OCI-LY7 (cell line): ENCODE results near the gene CRIP3. TPM values are rescaled to one million over a fixed set of nuclear protein-coding genes. Genes with fewer than 3 reads are reported as not detected.

Experiments
- BruUV-seq: library from RNA; stranded (reverse); fragments of 400-500 nt; replicated peaks from 2 replicates; lab custom pipeline; 2021; lab: Mats Ljungman, UMichigan
- CTCF ChIA-PET: fragments of 300-600 bp; sonication (Branson Sonifier 250); formaldehyde crosslinking; loops from one replicate; lab custom pipeline; 2022; ENCODE audit warnings: antibody characterized with exemption; ENCODE audit not compliant: unreplicated experiment; lab: Charles Lee
- POLR2A ChIA-PET: fragments of 300-600 bp; sonication (Branson Sonifier 250); formaldehyde crosslinking; loops from one replicate; lab custom pipeline; 2022; ENCODE audit warnings: antibody characterized with exemption; lab: Charles Lee
- DNase-seq: peaks from one replicate; pipeline ENCODE4 v3.0.0-alpha.2; 2015; ENCODE audit warnings: low spot score
- H2AFZ ChIP-seq: fragments of 200-600 bp; sonication (generic), shearing (Covaris generic); 2 replicates; pipeline ENCODE4 v1.6.1; 2014; ENCODE audit warnings: mild to moderate bottlenecking, antibody characterized with exemption, low read length, moderate library complexity
- H3K27ac ChIP-seq: fragments of 200-600 bp; sonication (generic); 2 replicates; pipeline ENCODE4 v1.5.1; 2014; ENCODE audit warnings: mixed run types, low read depth, mild to moderate bottlenecking, moderate library complexity, low read length, inconsistent platforms; ENCODE audit not compliant: poor library complexity, severe bottlenecking
- H3K36me3 ChIP-seq: fragments of 200-600 bp; sonication (generic); 2 replicates; pipeline ENCODE4 v1.6.1; 2014; ENCODE audit warnings: mild to moderate bottlenecking, antibody characterized with exemption, low read length, moderate library complexity, mixed read lengths; ENCODE audit not compliant: insufficient read depth
- H3K4me1 ChIP-seq: fragments of 200-600 bp; sonication (generic); 2 replicates; pipeline ENCODE4 v1.5.1; 2014; ENCODE audit warnings: mild to moderate bottlenecking, low read length; ENCODE audit not compliant: insufficient read depth, poor library complexity, severe bottlenecking
- H3K4me2 ChIP-seq: fragments of 200-600 bp; sonication (generic); 2 replicates; pipeline ENCODE4 v1.6.1; 2014; ENCODE audit warnings: mild to moderate bottlenecking, low read length
- H3K4me3 ChIP-seq: fragments of 200-600 bp; sonication (generic); 2 replicates; pipeline ENCODE4 v1.5.1; 2014; ENCODE audit warnings: mild to moderate bottlenecking, low read depth, low read length; ENCODE audit not compliant: poor library complexity, severe bottlenecking
- H3K79me2 ChIP-seq: fragments of 200-600 bp; sonication (generic); 2 replicates; pipeline ENCODE4 v1.6.1; 2016; ENCODE audit warnings: low read depth, mild to moderate bottlenecking, low read length, moderate library complexity, mixed read lengths; ENCODE audit not compliant: insufficient read depth
- H3K9me2 ChIP-seq: fragments of 200-600 bp; sonication (generic); 2 replicates; pipeline ENCODE4 v1.6.1; 2016; ENCODE audit warnings: mild to moderate bottlenecking, low read length, mixed read lengths; ENCODE audit not compliant: insufficient read depth
- H3K9me3 ChIP-seq: fragments of 200-600 bp; sonication (generic); 2 replicates; pipeline ENCODE4 v1.6.1; 2014; ENCODE audit warnings: mild to moderate bottlenecking, mixed run types, low read length, mixed read lengths
- H4K20me1 ChIP-seq: fragments of 200-600 bp; sonication (generic); 2 replicates; pipeline ENCODE4 v1.6.1; 2014; ENCODE audit warnings: mild to moderate bottlenecking, antibody characterized with exemption, low read length, moderate library complexity, mixed read lengths; ENCODE audit not compliant: insufficient read depth
- CTCF ChIP-seq: fragments of 200-600 bp; sonication (generic); conservative IDR thresholded peaks from 2 replicates; pipeline ENCODE4 v1.5.1; 2014; ENCODE audit warnings: mild to moderate bottlenecking, antibody characterized with exemption, low read length, moderate library complexity, mixed read lengths
- EZH2phosphoT487 ChIP-seq: fragments of 200-600 bp; sonication (generic); IDR thresholded peaks from 2 replicates; pipeline ENCODE4 v1.6.1; 2018; ENCODE audit warnings: low read depth, borderline replicate concordance, mild to moderate bottlenecking, mixed run types, antibody characterized with exemption, low read length, moderate library complexity, mixed read lengths
- intact Hi-C: fragments of 100-400 bp; cut with micrococcal nuclease; formaldehyde crosslinking; loops from one replicate; pipeline ENCODE4 v1.10.0; 2022; ENCODE audit not compliant: unreplicated experiment
- total RNA-seq, 2 experiments: library from RNA; depleted of rRNA in 1 of 2; stranded (reverse); fragments of >200 nt in 1 of 2; shearing (Covaris generic) in 1 of 2; gene quantifications; 2 replicates each; pipeline ENCODE4 v1.2.3, GENCODE V29; 2014 to 2022

CRIP3 gene
- total RNA-seq, 2 experiments from 2014 or later, result 1.7 to 2.9 TPM

GRCh38 chr6:43307451-43308100 lies 1.1 kb downstream of the CRIP3 start:
- ChIA-PET POLR2A (interaction anchor here (0.5 to 1.1 kb wide), 3 partner anchors 12 to 856 kb away, joined by 3 to 6 read pairs (median 3); partner anchors contain the start of gene TRERF1), CTCF (no interaction called here)
- Histone ChIP-seq H3K79me2 (no peaks in the 10 kb centered on the region), H3K36me3 (no peaks in the 10 kb centered on the region), H3K9me2 (no peaks in the 10 kb centered on the region), H3K4me2 (no peak overlapping the region), H3K9me3 (no peaks in the 10 kb centered on the region), H3K4me3 (no peak overlapping the region), H2AFZ (no peak overlapping the region), H3K27ac (no peak overlapping the region), H4K20me1 (no peaks in the 10 kb centered on the region), H3K4me1 (peaks cover 11% of the 10 kb centered on the region)
- no peak for DNase-seq
- intact Hi-C loops, result no loop called here
- TF ChIP-seq CTCF (no peak), EZH2phosphoT487 (no peak)
- no TSS peak for BruUV-seq

GRCh38 chr6:43306086-43306485 lies 2.5 kb downstream of the CRIP3 start:
- Histone ChIP-seq H3K79me2 (no peaks in the 10 kb centered on the region), H3K27ac (no peak overlapping the region), H3K4me1 (peaks cover 11% of the 10 kb centered on the region), H3K9me2 (no peaks in the 10 kb centered on the region), H3K9me3 (no peaks in the 10 kb centered on the region), H3K4me2 (no peak overlapping the region), H2AFZ (no peak overlapping the region), H3K4me3 (no peak overlapping the region), H4K20me1 (no peaks in the 10 kb centered on the region), H3K36me3 (no peaks in the 10 kb centered on the region)
- CTCF ChIA-PET, result no interaction called here
- intact Hi-C loops, result no loop called here
- POLR2A ChIA-PET, result no interaction called here
- BruUV-seq, result no TSS peak
- TF ChIP-seq EZH2phosphoT487, result no peak
- TF ChIP-seq CTCF, result no peak
- DNase-seq, result no peak

- Histone ChIP-seq H3K9me2 (no peaks in the 10 kb centered on the region), H3K36me3 (no peaks in the 10 kb centered on the region), H3K4me1 (peaks cover 15% of the 10 kb centered on the region), H3K79me2 (no peaks in the 10 kb centered on the region), H3K4me2 (no peak overlapping the region), H3K27ac (no peak overlapping the region), H2AFZ (no peak overlapping the region), H3K9me3 (no peaks in the 10 kb centered on the region), H3K4me3 (no peak overlapping the region), H4K20me1 (no peaks in the 10 kb centered on the region)
- BruUV-seq, result no TSS peak
- intact Hi-C loops, result no loop called here
- ChIA-PET CTCF (no interaction called here), POLR2A (interaction anchor here (0.5 kb wide), 1 partner anchor 12 kb away, joined by 3 read pairs; no protein-coding TSS in a partner anchor)
- DNase-seq, result no peak
- TF ChIP-seq EZH2phosphoT487, result no peak
- no peak for TF ChIP-seq CTCF
These were observed 3.7 kb downstream of the CRIP3 start for GRCh38 chr6:43304882-43305281.
